HL-60 (cell line): ENCODE data around the gene IL1B.

ENCODE experiments used
- DNase-seq, 2 experiments: peaks; one replicate each; pipeline ENCODE4 v3.0.0-alpha.2; 2010 to 2020; ENCODE audit warnings: low read depth in 1 of 2, low spot score in 1 of 2
- H3K27ac ChIP-seq: fragments of 250-450 bp; sonication (Bioruptor Pico); replicated peaks from 2 replicates; pipeline ENCODE4 v1.5.1; 2020; ENCODE audit warnings: mild to moderate bottlenecking, moderate library complexity
- H3K27me3 ChIP-seq: fragments of 250-450 bp; sonication (Bioruptor Pico); 2 replicates; pipeline ENCODE4 v1.5.1; 2021; ENCODE audit warnings: mild to moderate bottlenecking, moderate library complexity; ENCODE audit not compliant: insufficient read depth, poor library complexity, severe bottlenecking
- H3K4me3 ChIP-seq: replicated peaks from 2 replicates; pipeline ENCODE4 v1.5.1; 2011; ENCODE audit warnings: mild to moderate bottlenecking, control low read depth, low read length; ENCODE audit not compliant: insufficient read depth
- GABPA ChIP-seq: IDR thresholded peaks from 2 replicates; pipeline ENCODE4 v1.6.1; 2012; ENCODE audit warnings: low read depth
- POLR2AphosphoS5 ChIP-seq: IDR thresholded peaks from 2 replicates; pipeline ENCODE4 v1.6.1; 2012; ENCODE audit warnings: low read depth
- SPI1 ChIP-seq: IDR thresholded peaks from 2 replicates; pipeline ENCODE4 v1.6.1; 2012; ENCODE audit warnings: low read depth, mild to moderate bottlenecking, borderline replicate concordance
- TF ChIP-seq, protein P1 (sequence below): IDR thresholded peaks from 2 replicates; pipeline ENCODE4 v1.6.1; 2012; ENCODE audit warnings: low read depth; ENCODE audit not compliant: insufficient replicate concordance
- TF ChIP-seq, protein P2 (sequence below): IDR thresholded peaks from one replicate; pipeline ENCODE4 v1.5.1; 2011; ENCODE audit warnings: low read length, control low read depth, inconsistent platforms; ENCODE audit not compliant: insufficient read depth

IL1B gene

GRCh38 chr2:112832841-112833638 lies 3.5 kb downstream of the IL1B start:
- TF ChIP-seq GABPA (no peak), POLR2AphosphoS5 (no peak), SPI1 (no peak)
- TF ChIP-seq, protein P1, sequence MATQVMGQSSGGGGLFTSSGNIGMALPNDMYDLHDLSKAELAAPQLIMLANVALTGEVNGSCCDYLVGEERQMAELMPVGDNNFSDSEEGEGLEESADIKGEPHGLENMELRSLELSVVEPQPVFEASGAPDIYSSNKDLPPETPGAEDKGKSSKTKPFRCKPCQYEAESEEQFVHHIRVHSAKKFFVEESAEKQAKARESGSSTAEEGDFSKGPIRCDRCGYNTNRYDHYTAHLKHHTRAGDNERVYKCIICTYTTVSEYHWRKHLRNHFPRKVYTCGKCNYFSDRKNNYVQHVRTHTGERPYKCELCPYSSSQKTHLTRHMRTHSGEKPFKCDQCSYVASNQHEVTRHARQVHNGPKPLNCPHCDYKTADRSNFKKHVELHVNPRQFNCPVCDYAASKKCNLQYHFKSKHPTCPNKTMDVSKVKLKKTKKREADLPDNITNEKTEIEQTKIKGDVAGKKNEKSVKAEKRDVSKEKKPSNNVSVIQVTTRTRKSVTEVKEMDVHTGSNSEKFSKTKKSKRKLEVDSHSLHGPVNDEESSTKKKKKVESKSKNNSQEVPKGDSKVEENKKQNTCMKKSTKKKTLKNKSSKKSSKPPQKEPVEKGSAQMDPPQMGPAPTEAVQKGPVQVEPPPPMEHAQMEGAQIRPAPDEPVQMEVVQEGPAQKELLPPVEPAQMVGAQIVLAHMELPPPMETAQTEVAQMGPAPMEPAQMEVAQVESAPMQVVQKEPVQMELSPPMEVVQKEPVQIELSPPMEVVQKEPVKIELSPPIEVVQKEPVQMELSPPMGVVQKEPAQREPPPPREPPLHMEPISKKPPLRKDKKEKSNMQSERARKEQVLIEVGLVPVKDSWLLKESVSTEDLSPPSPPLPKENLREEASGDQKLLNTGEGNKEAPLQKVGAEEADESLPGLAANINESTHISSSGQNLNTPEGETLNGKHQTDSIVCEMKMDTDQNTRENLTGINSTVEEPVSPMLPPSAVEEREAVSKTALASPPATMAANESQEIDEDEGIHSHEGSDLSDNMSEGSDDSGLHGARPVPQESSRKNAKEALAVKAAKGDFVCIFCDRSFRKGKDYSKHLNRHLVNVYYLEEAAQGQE, result no peak
- TF ChIP-seq, protein P2, sequence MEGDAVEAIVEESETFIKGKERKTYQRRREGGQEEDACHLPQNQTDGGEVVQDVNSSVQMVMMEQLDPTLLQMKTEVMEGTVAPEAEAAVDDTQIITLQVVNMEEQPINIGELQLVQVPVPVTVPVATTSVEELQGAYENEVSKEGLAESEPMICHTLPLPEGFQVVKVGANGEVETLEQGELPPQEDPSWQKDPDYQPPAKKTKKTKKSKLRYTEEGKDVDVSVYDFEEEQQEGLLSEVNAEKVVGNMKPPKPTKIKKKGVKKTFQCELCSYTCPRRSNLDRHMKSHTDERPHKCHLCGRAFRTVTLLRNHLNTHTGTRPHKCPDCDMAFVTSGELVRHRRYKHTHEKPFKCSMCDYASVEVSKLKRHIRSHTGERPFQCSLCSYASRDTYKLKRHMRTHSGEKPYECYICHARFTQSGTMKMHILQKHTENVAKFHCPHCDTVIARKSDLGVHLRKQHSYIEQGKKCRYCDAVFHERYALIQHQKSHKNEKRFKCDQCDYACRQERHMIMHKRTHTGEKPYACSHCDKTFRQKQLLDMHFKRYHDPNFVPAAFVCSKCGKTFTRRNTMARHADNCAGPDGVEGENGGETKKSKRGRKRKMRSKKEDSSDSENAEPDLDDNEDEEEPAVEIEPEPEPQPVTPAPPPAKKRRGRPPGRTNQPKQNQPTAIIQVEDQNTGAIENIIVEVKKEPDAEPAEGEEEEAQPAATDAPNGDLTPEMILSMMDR, result no peak
- Histone ChIP-seq H3K27me3 (no peaks in the 10 kb centered on the region), H3K4me3 (no peak overlapping the region), H3K27ac (no peak overlapping the region)
- no peak for DNase-seq

GRCh38 chr2:112831946-112832840 lies 4.4 kb downstream of the IL1B start:
- TF ChIP-seq, protein P2, result no peak
- TF ChIP-seq, protein P1, result no peak
- TF ChIP-seq GABPA (no peak), POLR2AphosphoS5 (no peak), SPI1 (no peak)
- no peaks in the 10 kb centered on the region for H3K27me3 ChIP-seq
- DNase-seq, result peak in 1 of 2 experiments; percentile 64
- H3K27ac ChIP-seq, result no peak overlapping the region; the same call in 1 of the 2 replicates
- H3K4me3 ChIP-seq, result no peak overlapping the region

DNA sequence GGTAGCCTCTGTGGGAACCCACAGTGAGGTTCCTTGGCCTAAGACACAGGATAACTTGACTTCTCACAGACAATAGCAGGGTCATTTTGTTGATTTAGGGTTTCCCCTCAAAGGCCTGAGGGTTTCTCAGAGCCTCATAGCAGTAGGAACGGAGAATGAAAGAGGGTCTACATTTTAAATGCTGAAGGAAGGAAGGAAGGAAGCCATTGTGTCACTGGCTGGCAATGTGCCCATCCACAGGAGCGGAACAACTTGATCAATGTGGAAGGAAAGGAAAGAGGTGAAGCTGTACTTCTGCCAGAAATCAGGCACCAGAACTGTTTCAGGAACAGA lies 5.1 kb downstream of the IL1B start:
- no peak for TF ChIP-seq SPI1
- TF ChIP-seq, protein P1, result no peak
- no peak for TF ChIP-seq GABPA
- no peak for TF ChIP-seq POLR2AphosphoS5
- TF ChIP-seq, protein P2, result no peak
- H3K27ac ChIP-seq, result no peak overlapping the region; the same call in 1 of the 2 replicates
- H3K4me3 ChIP-seq, result no peak overlapping the region

More for the DNA sequence above, 5.1 kb downstream of the IL1B start:
- H3K27me3 ChIP-seq, result no peaks in the 10 kb centered on the region
- DNase-seq, result peak; percentile 39 to 43
